GM21786 (cell line): ENCODE measurements around the gene PTAFR.
A peak's percentile ranks its signal among the peaks of the same experiment; 100 is the strongest.

ENCODE experiments used
- ATAC-seq: cut with Tn5 transposase; IDR thresholded peaks from one replicate; pipeline ENCODE4 v1.9.1; 2021; ENCODE audit not compliant: unreplicated experiment

The PTAFR gene

DNA sequence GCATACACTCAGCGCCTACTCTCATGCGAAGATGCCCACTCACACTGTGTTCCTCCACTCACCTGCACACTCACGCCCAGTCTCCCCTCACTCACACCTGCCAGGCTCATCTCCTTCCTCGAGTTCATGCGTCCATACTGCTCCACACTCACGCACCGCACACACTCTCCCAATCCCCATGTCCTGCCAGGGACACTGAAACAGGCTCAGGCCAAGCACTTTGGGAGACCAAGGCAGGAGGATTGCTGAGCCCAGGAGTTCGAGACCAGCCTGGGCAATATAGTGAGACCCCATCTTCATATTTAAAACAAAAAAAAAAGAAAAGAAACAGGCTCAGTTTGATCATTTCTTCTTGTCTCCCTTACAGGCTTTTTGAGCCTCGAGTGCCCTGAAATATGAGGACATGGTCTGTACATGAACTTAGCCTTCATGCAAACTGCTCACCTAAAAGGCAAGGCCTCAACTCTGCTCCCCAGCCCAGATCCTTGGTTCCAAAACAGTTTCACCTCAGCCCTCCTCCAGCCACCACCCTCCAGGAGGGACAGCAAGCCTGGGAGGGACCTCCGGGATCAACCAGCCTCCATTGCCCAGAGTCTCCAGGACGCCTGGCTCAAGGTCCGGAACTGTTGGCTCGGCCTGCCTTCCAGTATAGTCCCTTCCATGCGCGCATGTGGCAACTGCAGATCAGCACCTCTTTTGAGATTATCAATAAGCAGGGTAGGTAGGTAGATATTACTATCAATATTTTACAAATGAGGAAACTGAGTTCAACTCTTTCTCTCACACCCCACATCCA, 2.4 kb upstream of the PTAFR start:
- no peak for ATAC-seq

DNA sequence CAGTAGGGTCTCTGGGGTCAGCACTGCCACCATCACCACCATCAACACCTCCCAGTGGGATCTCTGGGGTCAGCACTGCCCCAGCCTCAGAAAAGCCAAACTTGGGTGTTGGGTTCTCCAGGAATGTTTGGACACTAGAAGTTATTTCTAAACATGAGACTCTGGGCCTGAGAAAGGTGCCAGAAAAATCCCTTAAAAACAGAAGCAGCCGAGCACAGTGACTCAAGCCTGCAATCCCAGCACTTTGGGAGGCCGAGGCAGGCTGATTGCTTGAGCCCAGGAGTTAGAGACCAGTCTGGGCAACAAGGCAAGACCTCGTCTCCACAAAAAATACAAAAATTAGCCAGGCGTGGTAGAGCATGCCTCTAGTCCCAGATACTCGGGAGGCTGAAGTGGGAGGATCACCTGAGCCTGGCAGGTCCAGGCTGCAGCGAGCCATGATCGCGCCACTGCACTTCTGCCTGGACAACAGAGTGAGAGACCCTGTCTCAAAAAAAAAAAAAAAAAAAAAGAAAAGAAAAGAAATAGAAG, 470 bp downstream of the PTAFR start:
- ATAC-seq, result no peak

GRCh38 chr1:28173980-28174297, 2.6 kb downstream of the PTAFR start:
- ATAC-seq, result no peak

GRCh38 chr1:28173151-28173979, 3.1 kb downstream of the PTAFR start:
- no peak for ATAC-seq

DNA sequence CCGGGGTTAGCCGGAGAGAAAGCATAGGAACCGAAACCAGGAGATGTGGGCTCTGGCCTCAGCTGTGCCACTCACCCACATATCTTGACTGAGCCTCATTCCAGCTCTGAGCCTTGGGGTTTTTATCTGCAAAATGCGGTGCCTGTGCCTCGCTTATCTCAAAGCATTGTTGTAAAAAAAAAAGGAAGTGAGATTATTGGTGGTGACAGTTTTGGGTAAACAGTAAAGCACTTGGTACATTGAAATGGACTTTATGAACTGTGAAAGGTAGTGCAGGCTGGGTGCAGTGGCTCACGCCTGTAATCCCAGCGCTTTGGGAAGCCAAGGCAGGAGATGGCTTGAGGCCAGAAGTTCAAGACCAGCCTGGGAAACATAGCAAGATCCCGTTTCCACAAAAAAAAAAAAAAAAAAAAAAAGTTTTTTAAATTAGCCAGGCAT, 3.8 kb downstream of the PTAFR start:
- ATAC-seq, result peak; percentile 61

DNA sequence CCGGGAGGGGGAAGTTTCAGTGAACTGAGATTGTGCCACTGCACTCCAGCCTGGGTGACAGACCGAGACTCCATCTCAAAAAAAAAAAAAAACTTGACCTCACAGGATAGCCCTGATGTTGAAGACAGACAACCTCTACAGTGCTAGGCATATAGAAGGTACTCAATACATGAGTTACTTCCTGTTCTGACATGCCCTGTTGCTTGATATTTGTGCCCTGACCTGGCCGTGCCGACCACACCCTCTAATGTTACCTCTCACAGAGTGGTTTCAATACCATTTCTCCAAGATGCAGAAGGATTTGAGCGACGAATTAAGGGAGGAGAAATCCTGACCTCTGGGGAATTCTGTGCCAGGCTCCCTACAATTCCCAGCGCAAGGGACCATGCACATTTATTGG, 5.2 kb downstream of the PTAFR start:
- ATAC-seq, result no peak

- ATAC-seq, result no peak
Observed at GRCh38 chr1:28170001-28170596, 6.4 kb downstream of the PTAFR start.

DNA sequence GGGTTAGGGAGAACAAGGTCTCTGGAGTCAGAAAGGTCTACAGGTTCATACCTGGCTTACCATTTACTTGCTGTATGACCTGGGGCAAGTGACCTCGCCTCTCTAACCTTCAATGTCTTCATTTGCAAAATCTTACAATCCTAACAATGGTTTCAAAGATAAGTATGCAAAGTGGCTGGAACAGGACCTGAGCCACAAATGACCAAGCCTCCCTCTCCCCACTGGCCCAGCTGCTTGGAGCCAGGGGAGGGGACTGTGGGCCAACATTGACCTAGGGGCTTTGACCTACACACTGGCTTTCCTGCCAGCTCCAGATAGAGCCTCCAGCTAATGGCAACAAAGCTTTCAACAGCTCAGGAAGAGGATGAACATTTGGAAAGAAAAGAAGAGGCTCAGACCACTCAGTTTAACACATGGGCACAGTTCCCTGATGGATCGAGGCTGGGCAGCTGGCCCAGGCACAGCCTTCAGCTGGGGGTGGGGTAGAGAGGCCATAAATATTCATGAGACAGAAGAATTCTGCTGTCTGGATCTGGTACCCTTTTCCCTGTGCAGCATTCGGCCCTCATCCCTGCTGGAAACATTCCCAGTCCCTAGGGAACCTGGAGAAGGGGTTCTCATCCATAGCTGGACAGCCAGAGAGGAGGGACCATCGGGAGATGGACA, 12.9 kb downstream of the PTAFR start:
- no peak for ATAC-seq

DNA sequence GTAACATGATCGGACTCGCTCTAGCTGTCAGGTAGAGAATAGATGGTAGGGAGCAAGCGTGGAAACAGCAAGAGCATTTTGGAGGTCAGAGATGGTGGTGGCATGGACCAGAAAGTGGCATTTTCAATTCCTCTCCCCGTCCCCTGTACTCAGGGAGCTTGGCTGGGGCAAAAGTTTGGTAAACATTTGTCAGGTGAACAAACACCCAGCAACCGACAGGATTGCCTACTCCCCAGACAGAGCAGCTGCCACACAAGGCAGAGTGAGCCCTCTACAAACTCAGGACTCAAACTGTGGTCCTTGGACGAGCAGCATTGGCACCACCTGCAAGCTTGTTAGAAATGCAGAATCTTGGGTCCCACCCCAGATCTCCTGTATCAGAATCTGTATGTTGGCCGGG, 14.3 kb downstream of the PTAFR start:
- no peak for ATAC-seq

GRCh38 chr1:28161751-28162150, 14.7 kb downstream of the PTAFR start:
- ATAC-seq, result no peak

- no peak for ATAC-seq
Observed at GRCh38 chr1:28160782-28161266, 15.7 kb downstream of the PTAFR start.

GRCh38 chr1:28159680-28160079, 16.8 kb downstream of the PTAFR start:
- no peak for ATAC-seq

DNA sequence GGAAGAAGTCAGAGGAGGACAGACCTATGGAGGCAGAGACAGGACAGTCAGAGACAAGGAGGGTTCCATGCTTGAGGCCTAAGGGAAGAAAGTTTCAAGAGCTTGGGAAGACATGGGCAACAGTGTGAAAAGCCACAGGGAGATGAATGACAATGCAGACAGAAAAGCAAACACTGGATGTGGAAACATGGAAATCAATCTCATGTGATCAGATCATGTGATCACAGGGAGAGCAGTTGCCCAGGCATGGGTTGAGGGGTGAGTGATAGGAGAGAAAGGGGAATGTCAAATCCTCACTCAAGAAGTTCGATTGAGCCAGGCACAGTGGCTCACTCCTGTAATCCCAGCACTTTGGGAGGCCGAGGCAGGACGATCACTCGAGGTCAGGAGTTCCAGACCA, 17.2 kb downstream of the PTAFR start:
- no peak for ATAC-seq

DNA sequence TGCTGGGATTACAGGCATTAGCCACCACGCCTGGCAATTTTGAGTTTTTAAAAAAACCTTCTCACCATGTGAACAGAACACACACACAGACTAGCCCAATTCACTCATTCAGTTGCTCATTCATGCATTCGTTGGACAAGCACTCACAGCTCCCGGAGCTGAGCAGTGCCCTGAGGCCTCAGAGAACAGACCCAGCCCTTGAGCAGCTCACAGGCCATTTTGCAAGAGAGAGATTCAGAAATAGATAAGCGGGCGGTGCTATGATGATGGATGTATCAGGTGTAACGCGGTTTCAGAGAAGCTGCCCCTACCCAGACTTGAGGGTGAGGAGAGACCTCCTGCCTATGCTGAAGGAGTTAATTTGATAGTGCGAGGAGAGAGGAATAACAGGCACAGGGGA, 18.6 kb downstream of the PTAFR start:
- no peak for ATAC-seq

GRCh38 chr1:28156821-28157220, 19.7 kb downstream of the PTAFR start:
- no peak for ATAC-seq

- no peak for ATAC-seq
Observed at GRCh38 chr1:28155628-28156027, 20.9 kb downstream of the PTAFR start.

DNA sequence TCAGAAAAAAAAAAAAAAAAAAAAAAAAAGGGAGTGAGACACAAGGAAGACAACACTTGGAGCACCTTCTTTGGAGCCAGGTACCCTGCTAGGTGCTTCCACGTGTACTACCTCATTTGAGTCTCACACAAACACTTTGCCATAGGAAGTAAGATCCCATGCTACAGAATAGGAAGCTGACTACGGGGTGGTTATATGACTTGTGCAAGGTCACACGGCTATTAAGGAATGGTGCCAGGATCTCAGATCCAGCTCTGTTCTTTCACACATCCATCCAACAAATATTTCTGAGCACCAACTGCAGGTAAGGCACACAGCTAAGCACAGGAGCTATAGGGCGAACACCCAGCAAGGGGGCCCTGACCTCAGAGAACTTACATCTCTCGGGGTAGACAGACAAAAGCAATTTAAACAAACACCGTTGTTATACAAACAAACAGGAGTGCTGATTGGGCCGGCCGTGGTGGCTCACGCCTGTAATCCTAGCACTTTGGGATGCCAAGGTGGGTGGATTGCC, 22.4 kb downstream of the PTAFR start:
- no peak for ATAC-seq

DNA sequence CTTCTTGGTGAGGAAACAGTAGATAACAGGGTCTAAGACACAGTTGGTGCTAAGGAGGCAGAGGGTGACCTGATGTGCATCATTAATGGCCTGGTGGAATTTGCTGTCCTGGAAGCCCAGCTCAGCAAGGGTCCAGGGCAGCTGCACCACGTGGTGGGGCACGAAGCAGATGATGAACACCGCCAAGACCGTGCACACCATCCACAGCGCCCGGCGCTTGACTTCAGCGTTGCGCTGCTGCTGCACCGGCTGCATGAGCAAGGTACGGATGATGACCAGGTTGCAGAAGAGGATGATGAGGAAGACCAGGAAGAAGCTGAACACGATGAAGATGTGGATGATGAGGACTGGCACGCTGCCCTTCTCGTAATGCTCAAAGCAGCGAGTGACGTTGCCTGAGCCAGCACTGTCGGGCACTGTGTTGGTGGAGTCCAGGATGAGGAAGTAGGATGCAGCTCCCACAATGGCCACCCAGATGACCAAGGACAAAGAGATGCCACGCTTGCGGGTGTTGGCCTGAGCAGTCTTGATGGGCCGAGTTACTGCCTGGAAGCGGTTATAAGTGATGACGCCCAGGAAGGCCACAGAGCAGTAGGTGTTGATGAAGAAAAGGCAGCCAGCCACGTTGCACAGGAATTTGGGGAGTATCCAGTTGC, 26.2 kb downstream of the PTAFR start:
- no peak for ATAC-seq

GRCh38 chr1:28148880-28149195, 27.7 kb downstream of the PTAFR start:
- ATAC-seq, result no peak

- ATAC-seq, result peak; percentile 9
Observed at GRCh38 chr1:28147264-28148094, 29.0 kb downstream of the PTAFR start.
